ENCODE measurements around the gene CD19. TPM values are rescaled to one million over a fixed set of nuclear protein-coding genes. Genes with fewer than 3 reads are reported as not detected.

CD19 gene
- total and polyA plus RNA-seq, 10 of the 15 experiments (the other 5 are each of a cell fraction or from before 2014, with no cell fraction given): 1.2 to 125 (median 77.2) TPM

GRCh38 chr16:28895609-28896008 is 36.2 kb upstream of the CD19 start:
- Histone ChIP-seq H3K36me3 (ENCODE audit: control insufficient read depth in 2 of 2, insufficient read depth in 2 of 2, low read length in 1 of 2) (no peaks in the 10 kb centered on the region), H3K9ac (ENCODE audit: control insufficient read depth, insufficient read depth, low read length) (no peak overlapping the region), H3K4me3 (no peak overlapping the region), H3K9me3 (replicated peaks; ENCODE audit: control insufficient read depth, insufficient read depth, low read length) (no peaks in the 10 kb centered on the region), H3K27me3 (replicated peaks in 1 of 2; ENCODE audit: control insufficient read depth in 2 of 2, insufficient read depth in 2 of 2, low read length in 1 of 2) (no peaks in the 10 kb centered on the region), H2AFZ (ENCODE audit: control insufficient read depth, low read depth, low read length) (no peak overlapping the region), H4K20me1 (ENCODE audit: control insufficient read depth, insufficient read depth) (no peaks in the 10 kb centered on the region), H3K79me2 (ENCODE audit: control insufficient read depth, insufficient read depth, low read length) (no peaks in the 10 kb centered on the region), H3K4me1 (ENCODE audit: control insufficient read depth, insufficient read depth, low read length) (no peaks in the 10 kb centered on the region; the same call in 1 of the 2 replicates), H3K27ac (ENCODE audit: control insufficient read depth, insufficient read depth) (no peak overlapping the region), H3K4me2 (ENCODE audit: control insufficient read depth, insufficient read depth) (no peak overlapping the region)
- CTCF ChIA-PET: interaction anchor here (1.0 kb wide), 1 partner anchor 49 kb away, joined by 3 read pairs; no protein-coding TSS in a partner anchor
- TF ChIP-seq MYC (IDR thresholded peaks at IDR 0.05; ENCODE audit: insufficient read depth, insufficient read length, insufficient replicate concordance, low read length, severe bottlenecking) (no peak), ESRRA (IDR thresholded peaks at IDR 0.05; ENCODE audit: low read length) (no peak), CHD1 (IDR thresholded peaks at IDR 0.05; ENCODE audit: low read depth, low read length) (no peak), EGR1 (IDR thresholded peaks at IDR 0.05; ENCODE audit: borderline replicate concordance in 1 of 2, low read depth in 2 of 2, low read length in 2 of 2) (no peak), CEBPB (IDR thresholded peaks at IDR 0.05; ENCODE audit: borderline replicate concordance in 1 of 2, low read depth in 2 of 2, low read length in 2 of 2) (no peak), IKZF1 (conservative IDR thresholded peaks at IDR 0.05) (no peak), NKRF (conservative IDR thresholded peaks at IDR 0.05) (no peak), SREBF2 (IDR thresholded peaks at IDR 0.05; ENCODE audit: low read length) (no peak), SMARCA5 (IDR thresholded peaks at IDR 0.05) (no peak), CBFB (IDR thresholded peaks at IDR 0.05; ENCODE audit: low read depth) (no peak), SMAD1 (IDR thresholded peaks at IDR 0.05; ENCODE audit: low read depth, partially characterized antibody) (no peak), SMAD5 (IDR thresholded peaks at IDR 0.05; ENCODE audit: low read depth) (no peak), RAD21 (IDR thresholded peaks at IDR 0.05; ENCODE audit: insufficient read depth, low read depth, low read length) (no peak), PBX3 (IDR thresholded peaks at IDR 0.05; ENCODE audit: insufficient replicate concordance, low read depth, low read length) (no peak), ATF7 (IDR thresholded peaks at IDR 0.05; ENCODE audit: low read depth) (no peak), SIN3A (IDR thresholded peaks at IDR 0.05; ENCODE audit: low read depth, low read length) (no peak), NFXL1 (IDR thresholded peaks at IDR 0.05; ENCODE audit: borderline replicate concordance) (no peak), BCL11A (IDR thresholded peaks at IDR 0.05; ENCODE audit: low read depth, low read length) (no peak), CHD4 (IDR thresholded peaks at IDR 0.05) (no peak), YBX1 (IDR thresholded peaks at IDR 0.05) (no peak)
- POLR2A ChIA-PET: no interaction called here
- no TSS peak for BruUV-seq (replicated peaks)
- FAIRE-seq (no peak), ATAC-seq (no peak), DNase-seq (ENCODE audit: low read depth, low spot score) (no peak)
- intact Hi-C loops (cut with micrococcal nuclease; ENCODE audit: unreplicated experiment): no loop called here
- SMC1A ChIA-PET (ENCODE audit: uncharacterized antibody, unreplicated experiment): interaction anchor here (0.7 to 1.9 kb wide), 4 partner anchors 11 to 49 kb away, joined by 3 to 10 read pairs (median 4); no protein-coding TSS in a partner anchor
- WGBS (ENCODE audit: insufficient coverage, insufficient replicate concordance, low lambda C conversion rate, missing lambda C conversion rate): 77% methylated on average over 4 of the region's 4 CpGs
- in situ Hi-C loops (cut with MboI): no loop called here
- RAD21 ChIA-PET (ENCODE audit: unreplicated experiment): interaction anchor here (1.1 to 2.3 kb wide), 2 partner anchors 28 to 50 kb away, joined by 5 to 16 read pairs; no protein-coding TSS in a partner anchor

All from GM12878 (cell line).